ENCODE data around the gene SMIM43.
A peak's percentile ranks its signal among the peaks of the same experiment; 100 is the strongest.
"Not testable (repeated sequence)": the region's sequence is repeated elsewhere in the genome, so short reads cannot be mapped to it uniquely, and the experiment has no call there.

Gene SMIM43

DNA sequence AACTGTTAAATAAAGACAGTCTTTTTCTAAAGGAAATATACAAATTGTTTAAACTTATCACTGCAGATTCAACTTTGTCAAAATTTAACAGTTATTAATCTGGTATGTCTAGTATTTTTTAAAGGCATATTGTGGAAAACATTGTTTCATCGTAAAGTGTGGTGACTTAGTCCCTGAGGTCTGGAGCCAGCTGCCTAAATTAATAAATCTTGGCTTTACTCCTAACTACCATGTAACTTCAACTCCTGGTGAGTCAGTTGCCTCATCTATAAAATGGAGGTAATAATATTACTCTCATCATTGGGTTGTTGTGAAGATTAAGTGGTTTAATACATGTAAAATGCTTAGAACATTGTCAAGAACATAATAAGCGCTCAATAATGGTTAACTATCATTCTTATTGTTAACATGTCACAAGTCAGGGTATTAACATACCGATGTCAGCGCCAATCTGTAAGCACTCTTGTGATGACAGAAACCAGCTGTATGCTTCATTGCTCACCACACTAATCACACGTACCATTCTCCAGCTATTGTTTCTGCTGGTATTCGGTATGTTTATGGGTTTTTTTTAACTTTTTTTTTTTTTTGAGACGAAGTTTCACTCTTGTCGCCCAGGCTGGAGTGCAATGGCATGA is 14.1 kb upstream of the SMIM43 start:
- DNase-seq: no peak

DNA sequence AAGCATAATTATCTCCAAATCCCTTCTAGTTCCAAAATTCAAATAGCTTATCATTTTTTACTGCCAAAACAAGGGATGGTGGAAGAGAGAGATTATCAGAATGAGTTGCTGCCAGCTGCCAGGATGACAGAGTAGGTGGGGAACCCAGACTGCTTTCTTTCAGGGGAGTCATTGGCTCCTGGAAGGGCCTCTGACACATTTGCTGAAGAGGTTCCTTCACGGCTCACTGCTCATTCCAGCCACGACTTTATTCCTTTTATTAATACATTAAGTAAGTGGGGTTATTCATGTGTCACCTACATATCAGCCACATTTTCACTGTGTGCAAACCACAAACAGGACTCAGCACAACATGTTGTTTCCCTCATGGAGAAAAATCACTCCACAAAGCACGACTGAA is 12.7 kb upstream of the SMIM43 start:
- DNase-seq: no peak

DNA sequence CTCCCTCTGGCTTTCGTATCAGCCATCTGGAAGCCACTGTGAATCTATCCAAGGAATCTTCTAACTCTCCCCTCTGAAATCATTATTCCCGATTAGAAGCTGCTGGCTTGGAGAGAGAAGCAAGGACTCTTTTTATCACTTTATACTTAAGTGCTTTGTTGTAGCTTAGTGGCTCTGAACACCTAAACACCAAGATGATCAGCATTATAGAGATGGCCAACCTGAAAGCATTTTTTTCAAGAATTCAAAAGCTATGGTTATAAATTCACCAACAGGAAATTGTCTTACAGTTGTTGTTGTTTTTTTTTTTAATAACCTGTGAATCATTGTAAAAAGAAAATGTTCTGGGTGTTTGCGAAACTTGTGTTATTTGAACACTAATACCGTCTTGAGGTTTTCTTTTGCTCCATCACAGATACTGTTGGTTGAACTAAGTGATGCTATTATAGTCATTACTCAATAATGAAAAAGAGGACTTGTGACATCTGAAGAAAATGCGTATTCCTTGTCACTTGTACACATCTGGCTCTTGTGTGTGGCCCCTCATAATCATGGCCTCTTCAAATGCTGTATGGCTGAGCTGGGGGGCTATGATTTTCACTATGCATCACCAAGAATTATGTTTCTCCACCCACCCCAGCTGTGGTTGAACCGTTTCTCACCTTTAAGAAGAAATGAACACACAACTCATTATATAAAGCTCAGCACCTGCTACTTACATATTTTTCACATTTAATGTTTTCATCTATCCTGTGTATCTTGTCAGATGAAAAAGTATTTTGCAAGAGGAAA is 11.8 kb upstream of the SMIM43 start:
- no peak for DNase-seq

DNA sequence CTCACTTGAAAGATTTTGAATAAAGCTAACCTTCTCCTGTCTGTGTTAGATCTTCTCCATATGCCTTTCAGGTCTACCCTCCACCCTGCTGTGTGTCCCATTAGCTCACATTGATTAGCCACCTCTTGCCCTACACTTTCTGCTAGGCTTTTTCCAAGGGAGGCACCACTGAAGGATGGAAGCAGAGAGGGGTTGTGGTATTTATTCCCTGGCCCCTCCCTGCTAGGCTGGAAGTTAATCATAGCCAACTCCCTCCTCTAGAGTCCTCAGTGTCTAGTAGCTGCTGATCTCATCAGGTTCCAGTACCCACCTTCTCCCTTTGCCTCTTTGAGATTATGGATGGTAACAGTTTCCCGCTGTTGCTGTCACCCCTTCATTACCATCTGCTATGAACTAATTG is 8.9 kb upstream of the SMIM43 start:
- no peak for DNase-seq

DNA sequence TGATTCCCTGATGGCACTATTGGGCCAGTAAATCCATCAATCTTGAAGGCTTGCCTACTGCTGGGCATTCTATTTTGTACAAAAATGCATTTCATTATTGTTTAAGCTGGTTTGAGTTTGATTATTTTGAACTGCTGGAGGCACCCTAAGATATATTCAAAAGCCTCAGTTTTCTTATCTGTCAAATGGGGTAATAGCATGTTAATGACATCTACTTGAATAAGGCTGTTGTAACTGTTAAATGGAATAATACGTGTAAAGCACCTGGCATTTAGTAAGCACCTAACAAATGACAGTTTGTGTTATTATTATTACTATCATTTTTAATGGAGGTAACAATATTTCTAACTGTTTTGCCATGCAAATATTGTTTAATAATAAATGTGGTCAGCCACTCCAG is 6.9 kb upstream of the SMIM43 start:
- no peak for DNase-seq

DNA sequence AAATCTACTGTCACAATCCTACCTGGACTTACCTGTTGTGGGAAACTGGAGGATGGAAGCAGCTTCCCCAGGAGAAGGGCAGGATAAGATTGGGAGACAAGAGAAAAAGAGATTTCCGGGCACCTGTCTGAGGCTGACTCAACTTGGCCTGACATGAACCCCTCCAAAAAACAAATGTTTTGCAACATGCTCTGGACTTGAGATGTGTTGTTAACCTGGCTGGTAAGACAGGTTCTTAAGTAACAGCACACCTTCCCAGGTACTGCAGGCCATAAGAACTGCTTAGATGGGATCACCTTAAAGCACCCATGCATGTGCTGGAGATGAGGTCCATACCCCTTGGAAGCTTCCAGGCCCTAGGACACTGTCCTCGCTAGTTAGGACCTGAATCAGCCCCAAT is 4.4 kb upstream of the SMIM43 start:
- no peak for DNase-seq

DNA sequence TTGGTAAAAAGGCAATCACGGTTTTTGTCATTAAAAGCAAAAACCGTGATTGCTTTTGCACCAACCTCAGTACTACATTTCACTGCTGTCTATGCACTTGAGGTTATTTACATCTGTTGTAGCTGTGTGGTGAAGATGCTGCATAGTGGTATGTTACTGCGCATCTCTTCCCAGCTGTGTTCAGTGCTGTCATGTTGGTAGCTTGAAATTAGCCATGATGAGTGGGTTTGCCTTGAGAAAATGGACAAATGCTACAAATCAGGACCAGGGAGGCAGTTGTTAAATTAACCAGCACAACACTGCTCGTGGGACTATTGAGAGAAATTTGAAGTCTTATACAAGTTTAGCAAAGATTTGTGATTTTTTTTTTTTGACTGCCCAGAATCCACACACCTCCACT is 2.2 kb upstream of the SMIM43 start:
- no peak for DNase-seq

DNA sequence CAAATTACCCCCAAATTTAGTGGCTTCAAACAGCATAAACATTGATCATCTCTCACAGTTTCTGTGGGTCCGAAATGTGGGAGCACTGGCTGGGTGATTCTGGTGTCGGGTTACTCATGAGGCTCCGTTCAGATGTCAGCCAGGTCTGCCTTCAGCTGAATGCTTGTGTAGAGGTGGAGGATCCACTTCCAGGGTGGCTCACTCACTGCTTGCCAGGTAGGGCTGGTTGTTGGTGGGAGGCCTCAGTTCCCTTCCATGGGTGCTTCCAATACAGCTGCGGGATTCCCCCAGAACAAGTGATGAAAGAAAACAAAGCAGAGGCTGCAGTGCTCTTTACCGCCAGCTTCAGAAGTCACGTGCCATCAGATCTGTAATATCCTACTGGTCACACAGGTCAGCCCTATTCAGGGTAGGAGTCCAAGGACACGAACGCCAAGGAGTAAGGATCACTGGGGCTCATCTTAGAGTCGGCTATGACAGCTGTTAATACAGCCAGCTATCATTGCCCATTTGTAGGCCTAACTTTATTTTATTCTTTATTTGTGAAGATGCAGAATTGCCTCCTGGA is 1.1 kb upstream of the SMIM43 start:
- no peak for DNase-seq

DNA sequence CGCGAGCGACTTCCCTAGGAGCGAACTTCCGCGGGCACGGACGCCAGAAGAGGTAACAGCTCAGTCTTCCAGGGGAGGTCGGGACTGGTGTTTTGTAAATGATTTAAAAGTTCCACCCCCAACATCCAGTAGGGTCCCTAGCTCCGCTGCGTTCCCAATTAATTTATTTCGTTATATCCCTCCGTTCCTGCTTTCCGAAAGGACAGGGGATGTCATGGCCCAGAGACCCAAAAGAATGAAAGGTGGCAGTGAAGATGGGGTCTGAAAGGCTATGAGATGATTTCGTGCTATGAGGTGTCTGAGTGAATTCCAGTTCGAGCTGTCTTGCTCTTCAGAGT is 373 bp upstream of the SMIM43 start:
- no peak for DNase-seq

DNA sequence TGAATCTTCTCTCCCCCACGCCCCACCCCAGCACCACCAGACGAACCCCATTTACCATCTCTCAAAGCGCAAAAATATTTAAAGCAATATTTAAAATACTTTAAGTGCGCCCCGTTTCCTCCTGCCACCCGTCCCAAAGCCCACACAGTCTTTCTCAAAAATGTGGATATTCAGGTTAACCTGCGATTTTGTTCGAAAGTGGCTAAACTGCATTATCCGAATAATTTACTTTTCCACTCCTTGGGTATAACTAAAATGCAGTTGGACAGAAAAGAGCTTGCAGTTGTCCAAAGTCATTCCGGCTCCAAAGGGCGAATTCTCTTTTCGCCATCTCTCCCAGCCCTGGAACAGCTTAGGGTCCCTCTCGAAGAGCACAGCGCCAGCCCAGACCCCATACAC is 662 bp downstream of the SMIM43 start:
- DNase-seq: no peak

DNA sequence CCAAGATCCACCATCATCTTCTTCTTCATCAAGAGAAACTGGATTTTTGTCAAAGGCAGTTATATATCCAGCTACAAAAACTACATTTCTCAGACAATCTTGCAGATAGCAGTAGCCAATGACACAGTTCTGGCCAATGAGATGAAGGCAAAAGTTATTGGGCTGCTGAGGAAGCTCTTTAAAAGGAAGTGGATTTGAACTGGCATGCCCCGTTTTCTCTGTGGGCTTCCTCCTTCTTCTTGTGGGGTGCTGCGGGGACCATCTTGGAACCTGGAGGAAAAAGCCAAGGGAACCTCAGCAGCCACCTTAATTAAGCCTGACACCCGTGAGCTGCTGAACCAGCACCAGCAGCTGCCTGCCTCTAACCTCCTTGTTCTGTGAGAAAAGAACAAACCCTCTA is 4.8 kb downstream of the SMIM43 start:
- no peak for DNase-seq

DNA sequence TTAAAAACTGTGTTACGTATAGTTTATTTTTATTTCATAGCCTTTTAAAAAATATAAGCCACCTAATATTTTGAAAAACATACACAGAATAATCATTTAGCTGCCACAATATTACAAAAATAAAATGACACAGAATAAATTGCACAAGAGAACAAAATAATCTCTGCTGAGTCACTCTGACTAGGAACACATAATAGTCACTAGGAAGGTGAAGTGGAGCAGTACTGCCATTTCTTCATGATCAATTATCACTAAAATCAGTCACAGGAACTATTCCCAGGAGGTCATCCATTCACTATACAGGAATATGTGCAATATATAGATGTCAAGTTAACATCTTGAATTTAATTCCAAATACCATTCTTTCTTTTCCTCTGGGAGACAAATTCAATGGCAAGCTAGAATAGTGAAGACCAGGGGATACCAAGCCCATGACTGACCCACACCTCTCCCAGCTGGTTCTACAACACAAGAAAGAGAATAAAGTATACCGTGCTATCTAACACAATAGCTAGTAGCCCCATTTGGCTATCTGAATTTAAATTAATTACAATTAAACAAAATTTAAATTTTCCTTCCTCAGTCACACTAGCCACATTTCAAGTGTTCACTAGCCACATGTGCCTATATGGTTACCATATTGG is 5.9 kb downstream of the SMIM43 start:
- no peak for DNase-seq

DNA sequence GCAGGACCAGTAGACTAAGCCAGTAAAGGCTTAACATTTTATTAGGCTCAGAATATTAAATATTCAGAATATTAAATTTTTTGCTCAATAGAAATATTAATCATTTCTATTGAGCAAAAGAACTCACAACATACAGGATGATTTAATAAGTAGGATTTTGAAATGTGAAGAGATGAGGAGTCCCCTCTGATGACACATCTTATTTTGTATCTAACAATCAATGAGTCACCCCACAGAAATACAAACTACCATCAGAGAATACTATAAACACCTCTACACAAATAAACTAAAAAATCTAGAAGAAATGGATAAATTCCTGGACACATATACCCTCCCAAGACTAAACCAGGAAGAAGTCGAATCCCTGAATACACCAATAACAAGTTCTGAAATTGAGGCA is 12.8 kb downstream of the SMIM43 start:
- not testable (repeated sequence) for DNase-seq

DNA sequence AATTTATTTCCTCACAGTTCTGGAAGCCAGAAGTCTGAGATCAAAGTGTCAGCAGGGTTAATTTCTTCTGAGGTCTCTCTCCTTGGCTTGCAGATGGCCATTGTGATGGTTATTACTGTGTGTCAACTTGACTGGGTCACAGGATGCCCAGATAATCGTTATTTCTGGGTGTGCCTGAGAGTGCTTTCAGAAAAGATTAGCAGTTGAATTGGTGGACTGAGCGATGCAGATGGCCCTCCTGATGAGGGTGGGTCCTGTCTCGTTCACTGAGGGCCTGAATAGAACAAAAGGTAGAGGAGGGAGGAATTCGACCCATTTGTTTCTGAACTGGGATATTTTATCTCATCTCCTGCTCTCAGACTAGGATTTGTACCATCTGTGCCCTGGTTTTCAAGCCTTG is 15.7 kb downstream of the SMIM43 start:
- peak; percentile 31 for DNase-seq

DNA sequence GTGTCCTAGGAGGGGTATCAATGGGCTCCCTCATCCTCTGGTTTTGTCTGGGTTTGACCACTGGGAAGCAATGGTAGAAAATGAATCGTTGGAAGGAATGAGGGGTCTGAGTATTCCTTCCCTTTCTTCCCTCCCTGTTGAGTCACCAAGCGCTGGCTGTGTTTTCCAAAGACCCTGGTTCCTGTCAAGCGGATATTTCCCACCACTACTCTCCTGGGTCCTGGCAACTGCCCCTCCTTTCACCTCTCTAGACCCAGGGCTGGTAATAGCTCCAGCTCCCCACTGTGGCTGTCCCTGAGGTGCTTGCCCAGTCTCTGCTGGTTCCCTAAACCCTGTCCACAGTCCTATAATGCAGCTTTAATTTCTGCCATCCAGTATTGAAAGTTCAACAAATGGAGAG is 22.2 kb downstream of the SMIM43 start:
- DNase-seq: no peak

DNA sequence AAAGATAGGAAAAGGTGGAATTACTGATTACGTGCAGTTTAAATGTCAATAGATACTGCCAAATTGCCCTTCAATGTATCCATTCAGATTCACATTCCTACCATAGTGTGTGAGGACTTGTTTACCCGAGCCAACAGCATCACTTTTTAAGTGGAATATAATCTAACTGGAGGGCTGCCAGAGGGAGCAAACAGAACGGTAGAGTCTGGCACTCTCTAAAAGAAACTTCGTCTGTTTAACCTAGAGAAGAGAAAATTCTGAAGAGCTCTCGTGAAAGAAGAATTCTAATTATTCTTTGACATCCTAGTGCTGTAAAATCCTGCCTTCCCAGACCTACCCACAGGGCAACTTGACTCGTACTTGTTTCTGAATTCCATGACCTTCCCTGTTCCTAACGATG is 23.2 kb downstream of the SMIM43 start:
- DNase-seq: no peak

DNA sequence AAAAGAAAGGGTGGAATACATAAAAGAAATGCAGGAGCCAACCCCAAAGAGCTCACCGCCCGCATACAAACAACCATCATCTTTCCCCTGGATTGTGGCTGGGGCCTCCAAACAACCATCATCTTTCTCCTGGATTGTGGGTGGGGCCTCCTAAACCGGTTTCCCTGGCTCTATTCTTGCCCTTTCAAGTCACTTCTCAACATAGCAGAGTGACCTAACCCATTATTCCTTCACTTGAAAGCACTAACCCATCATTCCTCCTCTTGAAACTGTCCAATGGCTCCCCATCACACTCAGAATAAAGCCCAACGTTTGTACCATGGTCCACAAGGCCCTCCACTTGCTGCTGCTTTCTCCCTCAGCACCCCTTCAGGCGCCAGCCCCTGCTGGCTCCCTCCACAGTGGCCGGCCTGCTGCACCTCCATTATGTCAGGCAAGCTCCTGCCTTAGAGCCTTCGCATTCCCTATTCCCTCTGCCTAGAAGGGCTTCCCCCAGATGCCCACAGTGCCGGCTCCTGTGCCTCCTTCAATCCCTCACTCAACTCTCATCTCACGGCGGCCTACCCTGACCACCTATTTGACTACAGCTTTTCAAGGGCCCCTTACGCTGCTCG is 24.1 kb downstream of the SMIM43 start:
- DNase-seq: no peak

DNA sequence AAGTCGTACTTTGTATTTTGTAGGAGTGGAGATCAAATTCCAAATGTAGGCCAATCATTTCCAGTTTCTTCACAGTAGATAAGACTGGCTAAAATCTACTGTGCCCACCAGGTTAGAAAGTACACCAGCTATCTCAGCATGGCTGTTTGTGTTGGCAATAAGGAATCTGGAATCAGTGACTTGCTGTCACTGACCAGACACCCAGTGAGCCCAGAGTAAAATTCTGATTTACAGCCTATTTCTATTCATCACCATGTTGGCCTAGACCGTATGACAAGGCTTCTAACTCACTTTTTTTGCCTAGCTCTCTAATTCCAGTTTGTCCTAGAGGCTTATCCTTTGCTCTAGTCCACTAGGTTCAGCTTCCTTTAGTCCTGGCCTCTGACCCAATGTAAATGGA is 25.4 kb downstream of the SMIM43 start:
- no peak for DNase-seq

DNA sequence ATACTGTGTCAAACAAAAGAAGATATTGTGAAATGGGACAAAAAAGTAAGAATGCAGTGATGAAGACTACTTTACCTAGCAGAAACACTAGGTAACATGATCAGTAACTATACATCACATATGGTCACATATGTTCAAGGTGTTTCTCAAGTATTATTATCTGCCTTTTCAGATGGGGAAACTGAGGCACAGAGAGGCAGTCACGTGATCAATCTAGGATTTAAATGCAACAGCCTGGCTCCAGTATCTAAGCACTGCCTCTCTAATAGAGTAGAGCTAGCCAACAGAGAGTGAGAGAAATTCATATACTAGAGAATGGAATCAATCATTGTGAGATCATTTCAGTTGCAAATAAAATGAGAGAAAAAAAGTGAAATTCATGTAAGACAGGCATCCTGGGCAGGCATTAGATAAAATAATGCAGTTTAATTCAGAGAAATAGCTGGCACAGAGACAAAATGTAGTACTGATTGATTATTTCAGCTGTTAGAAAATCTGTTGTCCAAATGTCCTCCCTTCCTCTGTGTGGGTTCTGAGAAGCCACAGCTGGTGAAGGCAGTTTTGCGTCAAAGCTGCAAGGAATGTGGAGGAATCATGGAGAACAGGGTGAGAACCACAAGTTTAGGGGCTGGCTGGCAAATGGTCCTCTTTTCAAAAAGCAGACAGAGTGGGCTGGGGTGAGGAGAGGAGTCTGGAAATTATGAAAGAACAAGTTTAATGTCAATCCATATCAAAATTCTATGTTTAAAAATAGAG is 26.0 kb downstream of the SMIM43 start:
- DNase-seq: no peak

DNA sequence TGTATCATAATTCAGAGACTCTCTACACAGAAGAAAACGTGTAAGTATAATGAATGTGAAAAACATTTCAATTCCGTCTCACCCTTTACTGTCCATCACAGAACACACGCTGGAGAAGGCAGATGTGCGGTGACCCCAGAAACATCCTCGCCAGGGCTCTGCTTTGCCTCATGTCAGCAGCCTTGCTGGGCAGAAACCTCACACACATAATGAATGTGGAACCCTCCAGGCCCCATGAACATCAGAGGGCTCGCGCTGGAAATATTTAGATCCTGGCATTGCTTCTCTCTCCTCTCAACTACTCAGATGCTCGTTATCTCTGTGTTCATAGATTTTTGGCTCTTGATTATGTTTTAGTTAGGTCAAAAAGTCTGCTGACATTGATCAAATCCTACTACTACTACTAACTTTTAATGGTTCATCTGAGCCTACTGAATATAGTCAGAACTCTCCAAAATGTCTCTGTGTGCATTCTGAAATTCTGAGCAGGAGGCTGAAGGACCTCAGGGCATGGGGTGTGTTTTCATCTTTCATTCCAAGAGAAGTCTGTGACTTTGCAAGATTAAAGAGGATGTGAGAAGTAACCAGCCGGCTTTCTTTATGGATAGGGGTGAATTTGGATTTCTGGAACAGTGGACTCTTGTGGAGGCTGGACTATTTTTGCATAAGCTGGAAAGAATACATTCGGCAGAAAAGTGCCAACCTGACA is 27.0 kb downstream of the SMIM43 start:
- DNase-seq: no peak

DNA sequence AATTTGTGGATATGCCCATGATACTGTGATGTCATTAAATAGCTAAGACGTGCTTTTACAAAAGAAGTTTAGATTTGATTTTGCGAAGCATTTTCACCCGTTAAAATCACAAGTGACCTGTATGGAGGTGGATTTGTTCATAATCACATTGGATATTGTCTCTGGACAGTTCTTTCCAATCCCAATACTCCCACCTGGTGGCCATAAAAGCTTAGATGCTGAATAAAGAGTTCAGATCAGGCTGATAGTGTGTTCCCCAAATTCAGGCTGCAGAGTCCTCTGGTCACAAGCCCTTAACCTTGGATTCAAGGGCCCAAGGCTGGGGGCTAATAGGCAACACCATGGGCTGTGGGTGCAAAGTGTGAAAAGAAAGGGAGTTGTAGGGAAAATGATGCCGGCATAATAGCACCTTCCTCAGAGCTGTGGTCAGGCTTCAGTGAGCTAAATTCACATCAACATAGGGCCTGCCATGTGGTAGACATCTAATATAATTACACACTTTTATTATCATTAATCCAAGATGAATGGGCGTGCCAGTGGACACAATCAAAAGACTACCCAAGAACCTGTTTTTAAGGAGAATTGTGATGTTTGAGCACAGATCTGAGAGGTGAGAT is 28.1 kb downstream of the SMIM43 start:
- DNase-seq: peak; percentile 74

DNA sequence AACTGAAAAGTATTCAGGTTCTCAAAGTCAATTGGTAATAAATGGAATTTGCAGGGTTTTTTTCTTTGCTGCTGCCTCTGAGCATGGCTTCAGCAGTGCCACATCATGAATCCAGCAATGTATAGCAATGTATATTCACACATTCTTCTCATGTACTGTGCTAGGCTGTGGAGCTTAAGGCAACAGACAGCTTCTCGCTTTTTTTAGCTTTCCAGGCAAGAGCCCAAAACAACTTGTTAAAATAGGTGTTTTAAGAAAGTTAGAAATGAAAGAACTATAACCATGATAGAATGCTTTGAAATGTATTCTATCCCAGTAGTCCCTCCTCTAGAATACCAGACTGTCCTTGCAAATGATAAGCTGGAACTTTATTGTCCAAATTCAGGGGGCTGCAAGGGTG is 30.4 kb downstream of the SMIM43 start:
- no peak for DNase-seq

Measured in hematopoietic multipotent progenitor cell treated with erythropoietin and hydrocortisone succinate and interleukin-3 and kit ligand, for 6 days (in vitro differentiated cells).